Parathyroid adenoma (tissue), 2 donors: ENCODE data around the gene BTRC.

ENCODE experiments used
- H2AFZ ChIP-seq: fragments of 300-600 bp; sonication (generic); one replicate; pipeline ENCODE4 v1.7.0; 2017; ENCODE audit warnings: antibody characterized with exemption, mild to moderate bottlenecking
- H3K27ac ChIP-seq: fragments of 300-600 bp; sonication (generic); one replicate; pipeline ENCODE4 v1.7.0; 2017
- H3K27me3 ChIP-seq: fragments of 300-600 bp; sonication (generic); one replicate; pipeline ENCODE4 v1.7.0; 2017; ENCODE audit warnings: low read length; ENCODE audit not compliant: control insufficient read depth, insufficient read depth
- H3K36me3 ChIP-seq: fragments of 300-600 bp; sonication (generic); one replicate; pipeline ENCODE4 v1.7.0; 2017; ENCODE audit warnings: low read length; ENCODE audit not compliant: control insufficient read depth, insufficient read depth
- H3K4me1 ChIP-seq: fragments of 300-600 bp; sonication (generic); one replicate; pipeline ENCODE4 v1.7.0; 2017; ENCODE audit warnings: control low read depth
- H3K4me2 ChIP-seq: fragments of 300-600 bp; sonication (generic); one replicate; pipeline ENCODE4 v1.7.0; 2017; ENCODE audit warnings: low read length
- H3K4me3 ChIP-seq: fragments of 300-600 bp; sonication (generic); one replicate; pipeline ENCODE4 v1.7.0; 2017; ENCODE audit warnings: low read depth, low read length
- H3K79me2 ChIP-seq: fragments of 300-600 bp; sonication (generic); one replicate; pipeline ENCODE4 v1.7.0; 2017; ENCODE audit warnings: control low read depth
- H3K9ac ChIP-seq: fragments of 300-600 bp; sonication (generic); one replicate; pipeline ENCODE4 v1.7.0; 2017; ENCODE audit warnings: mild to moderate bottlenecking
- H3K9me3 ChIP-seq: fragments of 300-600 bp; sonication (generic); one replicate; pipeline ENCODE4 v1.7.0; 2017; ENCODE audit warnings: low read length; ENCODE audit not compliant: control insufficient read depth
- CTCF ChIP-seq: fragments of 300-600 bp; sonication (generic); IDR thresholded peaks from one replicate; pipeline ENCODE4 v1.7.0; 2017; ENCODE audit warnings: antibody characterized with exemption, mild to moderate bottlenecking
- donor health status: primary hyperparathyroidism.

The BTRC gene

GRCh38 chr10:101513733-101514132 lies 159.8 kb downstream of the BTRC start:
- H3K27me3 ChIP-seq = no peaks in the 10 kb centered on the region
- no peak overlapping the region for H3K4me2 ChIP-seq
- TF ChIP-seq CTCF = no peak
- H3K4me3 ChIP-seq = no peak overlapping the region
- no peak overlapping the region for H3K9ac ChIP-seq
- H3K36me3 ChIP-seq = no peaks in the 10 kb centered on the region
- H3K9me3 ChIP-seq = no peaks in the 10 kb centered on the region
- no peaks in the 10 kb centered on the region for H3K79me2 ChIP-seq
- no peak overlapping the region for H3K27ac ChIP-seq
- no peak overlapping the region for H2AFZ ChIP-seq
- no peaks in the 10 kb centered on the region for H3K4me1 ChIP-seq

GRCh38 chr10:101525848-101526247 lies 171.9 kb downstream of the BTRC start:
- Histone ChIP-seq H3K79me2 (no peaks in the 10 kb centered on the region), H3K27me3 (no peaks in the 10 kb centered on the region), H3K9ac (no peak overlapping the region), H3K36me3 (no peaks in the 10 kb centered on the region), H3K27ac (no peak overlapping the region), H3K4me1 (no peaks in the 10 kb centered on the region), H3K4me2 (no peak overlapping the region), H3K9me3 (no peaks in the 10 kb centered on the region), H2AFZ (no peak overlapping the region), H3K4me3 (no peak overlapping the region)
- no peak for TF ChIP-seq CTCF

GRCh38 chr10:101529207-101529606 lies 175.2 kb downstream of the BTRC start:
- H3K79me2 ChIP-seq = peaks cover 2% of the 10 kb centered on the region
- H3K27ac ChIP-seq = no peak overlapping the region
- no peak for TF ChIP-seq CTCF
- no peak overlapping the region for H2AFZ ChIP-seq
- no peak overlapping the region for H3K4me2 ChIP-seq
- no peak overlapping the region for H3K9ac ChIP-seq
- no peaks in the 10 kb centered on the region for H3K4me1 ChIP-seq
- no peaks in the 10 kb centered on the region for H3K9me3 ChIP-seq
- no peak overlapping the region for H3K4me3 ChIP-seq
- no peaks in the 10 kb centered on the region for H3K36me3 ChIP-seq
- no peaks in the 10 kb centered on the region for H3K27me3 ChIP-seq

- Histone ChIP-seq H3K36me3 (no peaks in the 10 kb centered on the region), H3K4me2 (no peak overlapping the region), H3K79me2 (peaks cover 2% of the 10 kb centered on the region), H3K4me3 (no peak overlapping the region), H3K27me3 (no peaks in the 10 kb centered on the region), H2AFZ (no peak overlapping the region), H3K9ac (no peak overlapping the region), H3K4me1 (no peaks in the 10 kb centered on the region), H3K27ac (no peak overlapping the region), H3K9me3 (no peaks in the 10 kb centered on the region)
- no peak for TF ChIP-seq CTCF
Measured at GRCh38 chr10:101529725-101530553, 176.0 kb downstream of the BTRC start.

- Histone ChIP-seq H3K79me2 (peaks cover 2% of the 10 kb centered on the region), H3K9me3 (no peaks in the 10 kb centered on the region), H3K9ac (no peak overlapping the region), H3K27me3 (no peaks in the 10 kb centered on the region), H2AFZ (no peak overlapping the region), H3K4me3 (no peak overlapping the region), H3K4me2 (no peak overlapping the region), H3K36me3 (no peaks in the 10 kb centered on the region), H3K27ac (no peak overlapping the region), H3K4me1 (no peaks in the 10 kb centered on the region)
- TF ChIP-seq CTCF = no peak
Measured at GRCh38 chr10:101535949-101536348, 182.0 kb downstream of the BTRC start.
